SJSA1 (cell line): ENCODE measurements around the gene ZDHHC8. TPM values are rescaled to one million over a fixed set of nuclear protein-coding genes. Genes with fewer than 3 reads are reported as not detected.

ENCODE experiments used
- DNase-seq, 2 experiments: peaks; one replicate each; pipeline ENCODE4 v3.0.0-alpha.2; 2015 to 2020; ENCODE audit warnings: low spot score in 2 of 2, low read depth in 1 of 2
- H3K27ac ChIP-seq: fragments of 250-450 bp; sonication (Bioruptor Pico); 2 replicates; pipeline ENCODE4 v1.5.1; 2020; ENCODE audit warnings: mild to moderate bottlenecking, moderate library complexity
- H3K27me3 ChIP-seq: fragments of 250-450 bp; sonication (Bioruptor Pico); replicated peaks from 2 replicates; pipeline ENCODE4 v1.5.1; 2020; ENCODE audit warnings: mild to moderate bottlenecking, moderate library complexity
- H3K36me3 ChIP-seq: fragments of 250-450 bp; sonication (Bioruptor Pico); 2 replicates; pipeline ENCODE4 v1.5.1; 2020; ENCODE audit warnings: mild to moderate bottlenecking
- H3K4me1 ChIP-seq: fragments of 250-450 bp; sonication (Bioruptor Pico); replicated peaks from 2 replicates; pipeline ENCODE4 v1.6.1; 2021; ENCODE audit warnings: mild to moderate bottlenecking
- H3K4me3 ChIP-seq: fragments of 250-450 bp; sonication (Bioruptor Pico); 2 replicates; pipeline ENCODE4 v1.5.1; 2020; ENCODE audit warnings: mild to moderate bottlenecking
- H3K9me3 ChIP-seq: fragments of 250-450 bp; sonication (Bioruptor Pico); replicated peaks from 2 replicates; pipeline ENCODE4 v1.5.1; 2020; ENCODE audit warnings: mild to moderate bottlenecking
- total RNA-seq: library from RNA; depleted of rRNA; stranded (reverse); fragments of >200 nt; shearing (Covaris generic); gene quantifications from 2 replicates; pipeline ENCODE4 v1.2.3, GENCODE V29; 2014

Gene ZDHHC8
- total RNA-seq, 1 experiment from 2014 or later: 9.0 TPM

GRCh38 chr22:20170170-20170569, 38.6 kb downstream of the ZDHHC8 start:
- no peaks in the 10 kb centered on the region for H3K9me3 ChIP-seq
- H3K27me3 ChIP-seq: peaks cover 16% of the 10 kb centered on the region; the same call in 1 of the 2 replicates
- no peak overlapping the region for H3K27ac ChIP-seq
- H3K4me3 ChIP-seq: no peak overlapping the region
- no peak for DNase-seq
- H3K36me3 ChIP-seq: no peaks in the 10 kb centered on the region
- no peaks in the 10 kb centered on the region for H3K4me1 ChIP-seq

- no peak for DNase-seq
- Histone ChIP-seq H3K27ac (no peak overlapping the region), H3K9me3 (no peaks in the 10 kb centered on the region), H3K36me3 (no peaks in the 10 kb centered on the region), H3K4me1 (no peaks in the 10 kb centered on the region), H3K27me3 (peaks cover 18% of the 10 kb centered on the region; the same call in 1 of the 2 replicates), H3K4me3 (no peak overlapping the region)
Measured at GRCh38 chr22:20171288-20172140, 39.9 kb downstream of the ZDHHC8 start.

- Histone ChIP-seq H3K27ac (no peak overlapping the region), H3K36me3 (no peaks in the 10 kb centered on the region), H3K4me1 (no peaks in the 10 kb centered on the region), H3K9me3 (no peaks in the 10 kb centered on the region), H3K4me3 (no peak overlapping the region), H3K27me3 (peaks cover 20% of the 10 kb centered on the region; the same call in 1 of the 2 replicates)
- DNase-seq: no peak
Measured at GRCh38 chr22:20172141-20172613, 40.6 kb downstream of the ZDHHC8 start.

GRCh38 chr22:20173246-20173645, 41.6 kb downstream of the ZDHHC8 start:
- Histone ChIP-seq H3K4me1 (no peaks in the 10 kb centered on the region), H3K36me3 (no peaks in the 10 kb centered on the region), H3K4me3 (no peak overlapping the region), H3K27me3 (peaks cover 20% of the 10 kb centered on the region; the same call in 1 of the 2 replicates), H3K9me3 (no peaks in the 10 kb centered on the region), H3K27ac (no peak overlapping the region)
- DNase-seq: no peak

GRCh38 chr22:20173772-20174171, 42.2 kb downstream of the ZDHHC8 start:
- H3K4me3 ChIP-seq: no peak overlapping the region
- no peaks in the 10 kb centered on the region for H3K36me3 ChIP-seq
- no peak for DNase-seq
- H3K9me3 ChIP-seq: no peaks in the 10 kb centered on the region
- H3K27me3 ChIP-seq: peaks cover 20% of the 10 kb centered on the region; the same call in 1 of the 2 replicates
- no peaks in the 10 kb centered on the region for H3K4me1 ChIP-seq
- H3K27ac ChIP-seq: no peak overlapping the region

GRCh38 chr22:20174785-20175596, 43.4 kb downstream of the ZDHHC8 start:
- peaks cover 20% of the 10 kb centered on the region; the same call in 1 of the 2 replicates for H3K27me3 ChIP-seq
- H3K36me3 ChIP-seq: no peaks in the 10 kb centered on the region
- no peaks in the 10 kb centered on the region for H3K9me3 ChIP-seq
- no peak for DNase-seq
- H3K4me1 ChIP-seq: no peaks in the 10 kb centered on the region
- H3K27ac ChIP-seq: no peak overlapping the region
- H3K4me3 ChIP-seq: no peak overlapping the region

GRCh38 chr22:20175597-20175900, 43.9 kb downstream of the ZDHHC8 start:
- Histone ChIP-seq H3K4me3 (no peak overlapping the region), H3K36me3 (no peaks in the 10 kb centered on the region), H3K9me3 (no peaks in the 10 kb centered on the region), H3K4me1 (no peaks in the 10 kb centered on the region), H3K27ac (no peak overlapping the region), H3K27me3 (peaks cover 20% of the 10 kb centered on the region; the same call in 1 of the 2 replicates)
- no peak for DNase-seq

- H3K27me3 ChIP-seq: peaks cover 20% of the 10 kb centered on the region; the same call in 1 of the 2 replicates
- DNase-seq: no peak
- H3K4me3 ChIP-seq: no peak overlapping the region
- H3K27ac ChIP-seq: no peak overlapping the region
- H3K4me1 ChIP-seq: no peaks in the 10 kb centered on the region
- no peaks in the 10 kb centered on the region for H3K9me3 ChIP-seq
- no peaks in the 10 kb centered on the region for H3K36me3 ChIP-seq
Measured at GRCh38 chr22:20176421-20177085, 44.9 kb downstream of the ZDHHC8 start.

- Histone ChIP-seq H3K27ac (no peak overlapping the region), H3K4me1 (no peaks in the 10 kb centered on the region), H3K4me3 (no peak overlapping the region), H3K9me3 (no peaks in the 10 kb centered on the region), H3K36me3 (no peaks in the 10 kb centered on the region), H3K27me3 (peaks cover 20% of the 10 kb centered on the region; the same call in 1 of the 2 replicates)
- no peak for DNase-seq
Measured at GRCh38 chr22:20177217-20177911, 45.8 kb downstream of the ZDHHC8 start.

GRCh38 chr22:20178075-20178914, 46.7 kb downstream of the ZDHHC8 start:
- H3K27ac ChIP-seq: no peak overlapping the region
- no peaks in the 10 kb centered on the region for H3K9me3 ChIP-seq
- H3K27me3 ChIP-seq: peaks cover 20% of the 10 kb centered on the region; the same call in 1 of the 2 replicates
- H3K36me3 ChIP-seq: no peaks in the 10 kb centered on the region
- no peak overlapping the region for H3K4me3 ChIP-seq
- no peak for DNase-seq
- H3K4me1 ChIP-seq: no peaks in the 10 kb centered on the region

- no peaks in the 10 kb centered on the region for H3K36me3 ChIP-seq
- H3K4me3 ChIP-seq: no peak overlapping the region
- H3K4me1 ChIP-seq: no peaks in the 10 kb centered on the region
- H3K27me3 ChIP-seq: peaks cover 14% of the 10 kb centered on the region; the same call in 1 of the 2 replicates
- no peak for DNase-seq
- H3K27ac ChIP-seq: no peak overlapping the region
- no peaks in the 10 kb centered on the region for H3K9me3 ChIP-seq
Measured at GRCh38 chr22:20178915-20179227, 47.3 kb downstream of the ZDHHC8 start.

GRCh38 chr22:20179455-20180244, 48.0 kb downstream of the ZDHHC8 start:
- H3K36me3 ChIP-seq: no peaks in the 10 kb centered on the region
- H3K4me1 ChIP-seq: no peaks in the 10 kb centered on the region
- no peak overlapping the region for H3K27ac ChIP-seq
- H3K9me3 ChIP-seq: no peaks in the 10 kb centered on the region
- peaks cover 6% of the 10 kb centered on the region; the same call in 1 of the 2 replicates for H3K27me3 ChIP-seq
- no peak overlapping the region for H3K4me3 ChIP-seq
- DNase-seq: no peak
